GM18873 (cell line): Measurements from ENCODE around the gene CRKL.
"Not testable (repeated sequence)": the region's sequence is repeated elsewhere in the genome, so short reads cannot be mapped to it uniquely, and the experiment has no call there.

ENCODE experiments used
- ATAC-seq: cut with Tn5 transposase; IDR thresholded peaks from one replicate; pipeline ENCODE4 v1.9.1; 2021; ENCODE audit warnings: mild to moderate bottlenecking, moderate library complexity, moderate number of reproducible peaks; ENCODE audit not compliant: unreplicated experiment, low FRiP score

Gene CRKL

GRCh38 chr22:20965104-20965887 is 48.1 kb downstream of the CRKL start:
- no peak for ATAC-seq

GRCh38 chr22:20965888-20966855 is 49.0 kb downstream of the CRKL start:
- ATAC-seq = no peak

- ATAC-seq = no peak
Observed at GRCh38 chr22:20966883-20967696, 49.9 kb downstream of the CRKL start, which contains the start of gene AIFM3. AIFM3 (plus strand) TSS chr22:20967255; CDS start chr22:20967945, 690 bp downstream.

- no peak for ATAC-seq
Observed at GRCh38 chr22:20967697-20968211, 50.5 kb downstream of the CRKL start.

GRCh38 chr22:20968281-20968977 is 51.2 kb downstream of the CRKL start:
- no peak for ATAC-seq

GRCh38 chr22:20970939-20971657 is 53.9 kb downstream of the CRKL start:
- no peak for ATAC-seq

GRCh38 chr22:20972014-20972694 is 54.9 kb downstream of the CRKL start:
- not testable (repeated sequence) for ATAC-seq

- no peak for ATAC-seq
Observed at GRCh38 chr22:20972933-20973577, 55.8 kb downstream of the CRKL start.

- ATAC-seq = no peak
Observed at GRCh38 chr22:20973634-20974286, 56.6 kb downstream of the CRKL start.

- no peak for ATAC-seq
Observed at GRCh38 chr22:20974336-20974955, 57.2 kb downstream of the CRKL start.

- no peak for ATAC-seq
Observed at GRCh38 chr22:20975541-20976290, 58.5 kb downstream of the CRKL start.

GRCh38 chr22:20976291-20976877 is 59.2 kb downstream of the CRKL start:
- no peak for ATAC-seq

- ATAC-seq = no peak
Observed at GRCh38 chr22:20977019-20977418, 59.8 kb downstream of the CRKL start.

- no peak for ATAC-seq
Observed at GRCh38 chr22:20977516-20978170, 60.4 kb downstream of the CRKL start.

GRCh38 chr22:20978419-20978818 is 61.2 kb downstream of the CRKL start:
- no peak for ATAC-seq
